Measurements from ENCODE around the gene KRTAP5-10.
"Not testable (repeated sequence)": the region's sequence is repeated elsewhere in the genome, so short reads cannot be mapped to it uniquely, and the experiment has no call there.

Gene KRTAP5-10

DNA sequence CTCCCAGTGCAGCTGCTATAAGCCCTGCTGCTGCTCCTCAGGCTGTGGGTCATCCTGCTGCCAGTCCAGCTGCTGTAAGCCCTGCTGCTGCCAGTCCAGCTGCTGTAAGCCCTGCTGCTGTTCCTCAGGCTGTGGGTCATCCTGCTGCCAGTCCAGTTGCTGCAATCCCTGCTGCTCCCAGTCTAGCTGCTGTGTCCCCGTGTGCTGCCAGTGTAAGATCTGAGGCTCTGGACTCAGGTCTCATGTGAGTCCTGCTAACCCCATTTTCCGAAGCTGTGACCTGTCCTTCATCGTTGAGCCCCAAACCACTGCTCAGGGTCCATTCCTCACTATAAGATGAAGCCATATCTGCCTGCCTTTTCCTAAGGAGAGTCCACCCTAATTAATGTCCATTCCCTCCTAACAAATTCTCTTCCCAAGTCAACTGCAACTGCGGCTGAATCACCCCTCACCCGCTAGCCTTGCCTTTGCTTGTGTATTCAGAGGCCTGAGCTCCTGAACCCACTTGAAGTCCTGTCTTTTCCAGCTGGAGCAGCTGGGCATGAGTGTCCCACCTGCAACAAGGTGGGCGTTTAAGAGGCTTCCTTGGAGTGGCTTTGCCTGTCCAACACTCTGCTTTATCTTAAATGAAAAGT lies 37.7 kb upstream of the KRTAP5-10 start:
- no CpG with 5 or more reads among the region's 6 CpGs for WGBS, 2 donors (ENCODE audit: extremely low coverage in 2 of 2, insufficient read length in 2 of 2, insufficient replicate concordance in 1 of 2)
- DNase-seq (ENCODE audit: low spot score): no peak

DNA sequence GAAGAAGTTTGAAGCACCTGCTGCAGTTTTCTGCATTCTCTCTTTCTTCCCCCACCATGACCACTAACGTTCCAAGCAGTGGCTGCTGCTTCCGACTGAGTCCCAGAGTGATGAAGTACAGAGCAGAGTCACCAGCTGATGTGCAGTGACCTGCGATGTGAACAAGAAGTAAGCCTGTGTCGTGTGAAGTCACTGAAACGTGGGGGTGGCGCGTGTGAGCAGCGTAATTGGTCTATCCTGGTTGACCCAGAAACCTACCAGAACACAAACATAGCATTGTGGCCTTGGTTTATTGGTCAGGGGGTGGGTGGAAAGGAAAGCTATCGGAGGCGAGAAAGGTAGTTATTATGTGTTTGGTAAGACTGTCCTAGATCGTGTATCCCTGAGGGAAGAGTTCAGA lies 34.8 kb upstream of the KRTAP5-10 start:
- H3K9ac ChIP-seq (ENCODE audit: low read depth, low read length, poor library complexity): no peak overlapping the region
- H3K4ac ChIP-seq (ENCODE audit: low read length): no peak overlapping the region
- no peak overlapping the region for H2BK12ac ChIP-seq (ENCODE audit: low read length)
- H3K9me3 ChIP-seq (replicated peaks in 1 of 2; ENCODE audit: control insufficient read depth in 2 of 2, insufficient read depth in 1 of 2, low read depth in 1 of 2, low read length in 2 of 2): no peaks in the 10 kb centered on the region
- no peaks in the 10 kb centered on the region for H3K79me1 ChIP-seq (ENCODE audit: low read depth, low read length)
- H4K8ac ChIP-seq (ENCODE audit: low read depth, low read length): no peak overlapping the region
- H2AFZ ChIP-seq (ENCODE audit: low read length): no peak overlapping the region
- H3K36me3 ChIP-seq (replicated peaks in 1 of 2; ENCODE audit: control insufficient read depth in 2 of 2, insufficient read depth in 2 of 2, low read length in 2 of 2): no peaks in the 10 kb centered on the region
- H3K4me2 ChIP-seq (ENCODE audit: insufficient read depth, low read length, poor library complexity, severe bottlenecking): no peak overlapping the region
- H3K4me3 ChIP-seq (ENCODE audit: low read length in 2 of 2): no peak overlapping the region
- no peak overlapping the region for H2BK120ac ChIP-seq (ENCODE audit: low read depth, low read length)
- no peak overlapping the region for H2BK5ac ChIP-seq (ENCODE audit: low read length)
- no peak overlapping the region for H4K91ac ChIP-seq (ENCODE audit: low read depth, low read length, poor library complexity)
- DNase-seq (ENCODE audit: low spot score): no peak
- H3K27ac ChIP-seq (replicated peaks; ENCODE audit: low read length): no peak overlapping the region
- H3K27me3 ChIP-seq (ENCODE audit: control insufficient read depth in 3 of 3, insufficient read depth in 3 of 3, low read depth in 1 of 3, low read length in 3 of 3): peaks cover 0 to 5% (median 0%) of the 10 kb centered on the region in 3 experiments
- H3K18ac ChIP-seq (ENCODE audit: low read length): no peak overlapping the region
- no peak overlapping the region for H2AK5ac ChIP-seq (ENCODE audit: low read depth, low read length)
- no peaks in the 10 kb centered on the region for H3K4me1 ChIP-seq (ENCODE audit: control insufficient read depth in 2 of 2, insufficient read depth in 1 of 2, low read depth in 1 of 2, low read length in 2 of 2)
- WGBS, 2 donors (ENCODE audit: extremely low coverage in 2 of 2, insufficient read length in 2 of 2, insufficient replicate concordance in 1 of 2): no CpG with 5 or more reads among the region's 11 CpGs
- peak overlapping the region; percentile 85 for H3K23ac ChIP-seq (ENCODE audit: low read depth, low read length, poor library complexity)
- H3K14ac ChIP-seq (ENCODE audit: low read length): no peak overlapping the region
- no peak overlapping the region for H2BK15ac ChIP-seq (ENCODE audit: low read length)

More for the DNA sequence above, 37.7 kb upstream of the KRTAP5-10 start:
- Histone ChIP-seq H3K14ac (ENCODE audit: low read length) (no peak overlapping the region), H2AFZ (ENCODE audit: low read length) (no peak overlapping the region), H2BK5ac (ENCODE audit: low read length) (no peak overlapping the region), H2BK12ac (ENCODE audit: low read length) (no peak overlapping the region), H3K9me3 (replicated peaks in 1 of 2; ENCODE audit: control insufficient read depth in 2 of 2, insufficient read depth in 1 of 2, low read depth in 1 of 2, low read length in 2 of 2) (no peaks in the 10 kb centered on the region), H2BK120ac (ENCODE audit: low read depth, low read length) (no peak overlapping the region), H3K23ac (ENCODE audit: low read depth, low read length, poor library complexity) (peak overlapping the region; percentile 53), H2BK15ac (ENCODE audit: low read length) (no peak overlapping the region), H3K36me3 (replicated peaks in 1 of 2; ENCODE audit: control insufficient read depth in 2 of 2, insufficient read depth in 2 of 2, low read length in 2 of 2) (no peaks in the 10 kb centered on the region), H3K9ac (ENCODE audit: low read depth, low read length, poor library complexity) (peak overlapping the region; percentile 40), H3K4me3 (ENCODE audit: low read length in 2 of 2) (no peak overlapping the region), H3K4ac (ENCODE audit: low read length) (no peak overlapping the region), H3K4me1 (ENCODE audit: control insufficient read depth in 2 of 2, insufficient read depth in 1 of 2, low read depth in 1 of 2, low read length in 2 of 2) (no peaks in the 10 kb centered on the region), H3K4me2 (ENCODE audit: insufficient read depth, low read length, poor library complexity, severe bottlenecking) (no peak overlapping the region), H2AK5ac (ENCODE audit: low read depth, low read length) (no peak overlapping the region), H3K27me3 (ENCODE audit: control insufficient read depth in 3 of 3, insufficient read depth in 3 of 3, low read depth in 1 of 3, low read length in 3 of 3) (peaks cover 0 to 5% (median 0%) of the 10 kb centered on the region in 3 experiments), H3K79me1 (ENCODE audit: low read depth, low read length) (no peaks in the 10 kb centered on the region), H3K18ac (ENCODE audit: low read length) (no peak overlapping the region), H4K8ac (ENCODE audit: low read depth, low read length) (no peak overlapping the region), H3K27ac (replicated peaks; ENCODE audit: low read length) (no peak overlapping the region), H4K91ac (ENCODE audit: low read depth, low read length, poor library complexity) (no peak overlapping the region)

- Histone ChIP-seq H2BK12ac (ENCODE audit: low read length) (no peak overlapping the region), H3K14ac (ENCODE audit: low read length) (no peak overlapping the region), H3K36me3 (replicated peaks in 1 of 2; ENCODE audit: control insufficient read depth in 2 of 2, insufficient read depth in 2 of 2, low read length in 2 of 2) (no peaks in the 10 kb centered on the region), H2AFZ (ENCODE audit: low read length) (no peak overlapping the region), H2AK5ac (ENCODE audit: low read depth, low read length) (no peak overlapping the region), H2BK5ac (ENCODE audit: low read length) (no peak overlapping the region), H3K9ac (ENCODE audit: low read depth, low read length, poor library complexity) (no peak overlapping the region), H3K4me2 (ENCODE audit: insufficient read depth, low read length, poor library complexity, severe bottlenecking) (no peak overlapping the region), H3K27ac (replicated peaks; ENCODE audit: low read length) (no peak overlapping the region), H2BK15ac (ENCODE audit: low read length) (no peak overlapping the region), H2BK120ac (ENCODE audit: low read depth, low read length) (no peak overlapping the region), H3K4me1 (ENCODE audit: control insufficient read depth in 2 of 2, insufficient read depth in 1 of 2, low read depth in 1 of 2, low read length in 2 of 2) (no peaks in the 10 kb centered on the region), H3K18ac (ENCODE audit: low read length) (no peak overlapping the region), H3K4me3 (ENCODE audit: low read length in 2 of 2) (no peak overlapping the region), H3K23ac (ENCODE audit: low read depth, low read length, poor library complexity) (no peak overlapping the region), H3K9me3 (replicated peaks in 1 of 2; ENCODE audit: control insufficient read depth in 2 of 2, insufficient read depth in 1 of 2, low read depth in 1 of 2, low read length in 2 of 2) (no peaks in the 10 kb centered on the region), H4K8ac (ENCODE audit: low read depth, low read length) (no peak overlapping the region), H4K91ac (ENCODE audit: low read depth, low read length, poor library complexity) (no peak overlapping the region), H3K79me1 (ENCODE audit: low read depth, low read length) (no peaks in the 10 kb centered on the region), H3K27me3 (ENCODE audit: control insufficient read depth in 3 of 3, insufficient read depth in 3 of 3, low read depth in 1 of 3, low read length in 3 of 3) (peaks cover 0 to 5% (median 0%) of the 10 kb centered on the region in 3 experiments), H3K4ac (ENCODE audit: low read length) (no peak overlapping the region)
- no peak for DNase-seq (ENCODE audit: low spot score)
- WGBS, 2 donors (ENCODE audit: extremely low coverage in 2 of 2, insufficient read length in 2 of 2, insufficient replicate concordance in 1 of 2): no CpG with 5 or more reads among the region's 10 CpGs
These were observed 33.2 kb upstream of the KRTAP5-10 start for GRCh38 chr11:71532036-71532610.

- not testable (repeated sequence) for H3K14ac ChIP-seq (ENCODE audit: low read length); H4K91ac ChIP-seq (ENCODE audit: low read depth, low read length, poor library complexity); H4K8ac ChIP-seq (ENCODE audit: low read depth, low read length); H3K9ac ChIP-seq (ENCODE audit: low read depth, low read length, poor library complexity); H3K4ac ChIP-seq (ENCODE audit: low read length); H3K4me2 ChIP-seq (ENCODE audit: insufficient read depth, low read length, poor library complexity, severe bottlenecking); H2AFZ ChIP-seq (ENCODE audit: low read length); H2BK12ac ChIP-seq (ENCODE audit: low read length); H3K36me3 ChIP-seq (replicated peaks in 1 of 2; ENCODE audit: control insufficient read depth in 2 of 2, insufficient read depth in 2 of 2, low read length in 2 of 2); H3K4me3 ChIP-seq (ENCODE audit: low read length in 2 of 2); DNase-seq (ENCODE audit: low spot score); H2BK120ac ChIP-seq (ENCODE audit: low read depth, low read length); H3K27me3 ChIP-seq (ENCODE audit: control insufficient read depth in 3 of 3, insufficient read depth in 3 of 3, low read depth in 1 of 3, low read length in 3 of 3); H2AK5ac ChIP-seq (ENCODE audit: low read depth, low read length); H3K18ac ChIP-seq (ENCODE audit: low read length); H3K79me1 ChIP-seq (ENCODE audit: low read depth, low read length); H2BK15ac ChIP-seq (ENCODE audit: low read length); H2BK5ac ChIP-seq (ENCODE audit: low read length); H3K27ac ChIP-seq (replicated peaks; ENCODE audit: low read length); H3K4me1 ChIP-seq (ENCODE audit: control insufficient read depth in 2 of 2, insufficient read depth in 1 of 2, low read depth in 1 of 2, low read length in 2 of 2); H3K23ac ChIP-seq (ENCODE audit: low read depth, low read length, poor library complexity); H3K9me3 ChIP-seq (replicated peaks in 1 of 2; ENCODE audit: control insufficient read depth in 2 of 2, insufficient read depth in 1 of 2, low read depth in 1 of 2, low read length in 2 of 2)
- WGBS, 2 donors (ENCODE audit: extremely low coverage in 2 of 2, insufficient read length in 2 of 2, insufficient replicate concordance in 1 of 2): no CpG with 5 or more reads among the region's 17 CpGs
These were observed 30.4 kb upstream of the KRTAP5-10 start for GRCh38 chr11:71534711-71535608.

Data from neuronal stem cell (in vitro differentiated cells).